ENCODE data around the gene HOXA9. TPM values are rescaled to one million over a fixed set of nuclear protein-coding genes. Genes with fewer than 3 reads are reported as not detected.

HOXA9 gene
- total RNA-seq, 1 experiment from 2014 or later: 91.0 TPM

DNA sequence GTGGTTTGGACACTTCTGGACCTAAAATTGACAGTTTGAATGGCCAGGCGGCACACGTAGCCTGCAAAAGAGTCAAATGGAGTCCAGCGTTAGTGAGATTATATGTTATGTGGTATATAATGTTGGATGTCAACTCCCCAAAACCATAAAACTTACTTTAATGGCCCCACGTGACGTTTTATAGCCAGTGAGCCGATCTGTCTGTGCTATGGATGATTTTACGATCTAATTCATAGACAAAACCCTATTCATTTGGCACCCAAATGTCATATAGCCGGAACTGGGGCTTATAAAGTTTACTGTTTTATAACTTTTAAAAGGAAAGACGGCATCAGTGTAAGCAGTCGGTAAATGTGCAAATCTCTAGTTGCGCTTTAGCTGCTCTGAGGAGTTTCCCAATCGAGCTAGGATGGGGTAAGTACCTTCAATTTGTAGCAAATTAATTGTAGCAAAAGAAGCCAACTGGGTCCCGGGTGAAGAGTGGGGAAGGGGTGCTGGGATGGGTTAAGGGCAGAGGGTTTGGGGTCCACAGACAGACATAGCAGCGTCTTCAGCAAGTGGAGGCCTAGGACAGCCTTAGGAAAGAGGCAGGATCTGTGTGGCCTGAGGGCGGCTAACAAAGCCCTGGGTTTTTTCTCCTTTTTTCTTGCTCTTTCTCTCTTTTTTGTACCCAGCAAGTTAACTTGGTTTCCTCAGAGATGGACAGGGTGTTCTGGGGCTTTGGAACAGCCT, 25.0 kb downstream of the HOXA9 start:
- DNase-seq (ENCODE audit: low read depth, low spot score) (no peak), ATAC-seq (no peak)
- no peak overlapping the region for H3K4me3 ChIP-seq (replicated peaks in 1 of 2; ENCODE audit: low read depth in 1 of 2, low read length in 2 of 2)
- no peaks in the 10 kb centered on the region for H3K9me2 ChIP-seq (ENCODE audit: insufficient read depth)
- H3K79me2 ChIP-seq (ENCODE audit: insufficient read depth, low read length): no peaks in the 10 kb centered on the region
- intact Hi-C loops (cut with micrococcal nuclease): no loop called here
- no peaks in the 10 kb centered on the region for H3K27me3 ChIP-seq (ENCODE audit: insufficient read depth, low read length)
- CTCF ChIA-PET: interaction anchor here (0.7 kb wide), 1 partner anchor 47 kb away, joined by 3 read pairs; no protein-coding TSS in a partner anchor
- H3K4me2 ChIP-seq (ENCODE audit: low read length): no peak overlapping the region
- no peaks in the 10 kb centered on the region for H3K9me3 ChIP-seq (ENCODE audit: control insufficient read depth in 1 of 2, insufficient read depth in 1 of 2, low read depth in 1 of 2, low read length in 2 of 2)
- H3K36me3 ChIP-seq (ENCODE audit: control insufficient read depth in 1 of 2, insufficient read depth in 2 of 2, low read length in 2 of 2): peaks cover 5 to 12% of the 10 kb centered on the region in 2 experiments; a peak in 3 of 4 replicates
- peaks cover 15 to 32% of the 10 kb centered on the region in 2 experiments for H3K4me1 ChIP-seq (ENCODE audit: control insufficient read depth in 1 of 2, insufficient read depth in 2 of 2, low read length in 2 of 2)
- no peaks in the 10 kb centered on the region for H4K20me1 ChIP-seq (ENCODE audit: insufficient read depth)
- TF ChIP-seq CTCF (IDR thresholded peaks at IDR 0.05 in 2 of 3, conservative IDR thresholded peaks at IDR 0.05 in 1 of 3; ENCODE audit: borderline replicate concordance in 1 of 3, insufficient read depth in 1 of 3, low read depth in 2 of 3, low read length in 2 of 3) (no peak), JUND (IDR thresholded peaks at IDR 0.05) (no peak), REST (IDR thresholded peaks at IDR 0.05; ENCODE audit: low read depth) (no peak), POLR2A (IDR thresholded peaks at IDR 0.05; ENCODE audit: borderline replicate concordance, extremely low read depth, insufficient read depth, insufficient read length) (no peak)
- BruUV-seq (replicated peaks): no TSS peak
- RAD21 ChIA-PET (ENCODE audit: low non-redundant PET in 1 of 2, low total read pairs in 2 of 2, uncharacterized antibody in 2 of 2, unreplicated experiment in 2 of 2): no interaction called here
- H3K9ac ChIP-seq (ENCODE audit: low read length): no peak overlapping the region
- no peak overlapping the region for H2AFZ ChIP-seq (ENCODE audit: low read depth, low read length, poor library complexity, severe bottlenecking)
- no peak overlapping the region for H3K27ac ChIP-seq (ENCODE audit: low read depth, low read length)
- POLR2A ChIA-PET: no interaction called here
